ENCODE measurements around the gene NADSYN1. TPM values are rescaled to one million over a fixed set of nuclear protein-coding genes. Genes with fewer than 3 reads are reported as not detected.

Gene NADSYN1
- total and polyA plus RNA-seq, 2 experiments from 2014 or later = 35.6 to 54.9 TPM

GRCh38 chr11:71489311-71490043, 36.5 kb downstream of the NADSYN1 start (continued):
- TF ChIP-seq ZNF462 (CRISPR knock-in tag; IDR thresholded peaks at IDR 0.05) = no peak
- no peak for TF ChIP-seq NANOG (IDR thresholded peaks at IDR 0.05; ENCODE audit: borderline replicate concordance)

- no peaks in the 10 kb centered on the region for H3K9me2 ChIP-seq (ENCODE audit: insufficient read depth)
- no peak overlapping the region for H3K27ac ChIP-seq (ENCODE audit: low read depth)
- H3K9me3 Mint-ChIP-seq = no peaks in the 10 kb centered on the region
- no peaks in the 10 kb centered on the region for H3K27me3 ChIP-seq (ENCODE audit: insufficient read depth)
- H3K27me3 Mint-ChIP-seq (ENCODE audit: insufficient read depth, low read depth, poor library complexity) = peaks cover 10% of the 10 kb centered on the region
- no peak overlapping the region for H3K4me3 ChIP-seq
- H3K36me3 ChIP-seq (ENCODE audit: insufficient read depth) = no peaks in the 10 kb centered on the region
- ATAC-seq = no peak
- no peaks in the 10 kb centered on the region for H3F3A ChIP-seq (replicated peaks; ENCODE audit: low read depth)
- no peak overlapping the region for H2AFZ ChIP-seq
- DNase-seq (ENCODE audit: low spot score) = no peak
- no peak overlapping the region for H3K4me3 Mint-ChIP-seq
- H3K36me3 Mint-ChIP-seq (ENCODE audit: low read depth) = peaks cover 33% of the 10 kb centered on the region
- no peaks in the 10 kb centered on the region for H3K4me1 ChIP-seq (ENCODE audit: insufficient read depth)
- no peaks in the 10 kb centered on the region; the same call in 1 of the 2 replicates for H4K20me1 ChIP-seq (replicated peaks; ENCODE audit: insufficient read depth)
- no peak overlapping the region for H3K4me2 ChIP-seq
- H3K27ac Mint-ChIP-seq = no peak overlapping the region
- peaks cover 2% of the 10 kb centered on the region; the same call in 1 of the 3 replicates for H3K4me1 Mint-ChIP-seq
- no peaks in the 10 kb centered on the region for H3K79me2 ChIP-seq (replicated peaks; ENCODE audit: insufficient read depth)
- TF ChIP-seq, protein P1, sequence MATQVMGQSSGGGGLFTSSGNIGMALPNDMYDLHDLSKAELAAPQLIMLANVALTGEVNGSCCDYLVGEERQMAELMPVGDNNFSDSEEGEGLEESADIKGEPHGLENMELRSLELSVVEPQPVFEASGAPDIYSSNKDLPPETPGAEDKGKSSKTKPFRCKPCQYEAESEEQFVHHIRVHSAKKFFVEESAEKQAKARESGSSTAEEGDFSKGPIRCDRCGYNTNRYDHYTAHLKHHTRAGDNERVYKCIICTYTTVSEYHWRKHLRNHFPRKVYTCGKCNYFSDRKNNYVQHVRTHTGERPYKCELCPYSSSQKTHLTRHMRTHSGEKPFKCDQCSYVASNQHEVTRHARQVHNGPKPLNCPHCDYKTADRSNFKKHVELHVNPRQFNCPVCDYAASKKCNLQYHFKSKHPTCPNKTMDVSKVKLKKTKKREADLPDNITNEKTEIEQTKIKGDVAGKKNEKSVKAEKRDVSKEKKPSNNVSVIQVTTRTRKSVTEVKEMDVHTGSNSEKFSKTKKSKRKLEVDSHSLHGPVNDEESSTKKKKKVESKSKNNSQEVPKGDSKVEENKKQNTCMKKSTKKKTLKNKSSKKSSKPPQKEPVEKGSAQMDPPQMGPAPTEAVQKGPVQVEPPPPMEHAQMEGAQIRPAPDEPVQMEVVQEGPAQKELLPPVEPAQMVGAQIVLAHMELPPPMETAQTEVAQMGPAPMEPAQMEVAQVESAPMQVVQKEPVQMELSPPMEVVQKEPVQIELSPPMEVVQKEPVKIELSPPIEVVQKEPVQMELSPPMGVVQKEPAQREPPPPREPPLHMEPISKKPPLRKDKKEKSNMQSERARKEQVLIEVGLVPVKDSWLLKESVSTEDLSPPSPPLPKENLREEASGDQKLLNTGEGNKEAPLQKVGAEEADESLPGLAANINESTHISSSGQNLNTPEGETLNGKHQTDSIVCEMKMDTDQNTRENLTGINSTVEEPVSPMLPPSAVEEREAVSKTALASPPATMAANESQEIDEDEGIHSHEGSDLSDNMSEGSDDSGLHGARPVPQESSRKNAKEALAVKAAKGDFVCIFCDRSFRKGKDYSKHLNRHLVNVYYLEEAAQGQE (IDR thresholded peaks at IDR 0.05; ENCODE audit: unreplicated experiment) = no peak
- TF ChIP-seq STAT1 (IDR thresholded peaks at IDR 0.05; ENCODE audit: unreplicated experiment) = no peak
- TF ChIP-seq ETS1 (IDR thresholded peaks at IDR 0.05) = no peak
- TF ChIP-seq POLR2AphosphoS5 (IDR thresholded peaks at IDR 0.05; ENCODE audit: low read depth) = no peak
- TF ChIP-seq JUNB (IDR thresholded peaks at IDR 0.05; ENCODE audit: unreplicated experiment) = no peak
- no peak for TF ChIP-seq ZNF331 (CRISPR knock-in tag; IDR thresholded peaks at IDR 0.05; ENCODE audit: low read depth)
- no peak for TF ChIP-seq NANOG (IDR thresholded peaks at IDR 0.05; ENCODE audit: borderline replicate concordance)
- TF ChIP-seq ZNF114 (CRISPR knock-in tag; IDR thresholded peaks at IDR 0.05) = no peak
- no peak for TF ChIP-seq CREB1 (CRISPR knock-in tag; IDR thresholded peaks at IDR 0.05; ENCODE audit: low read depth)
- no peak for TF ChIP-seq EZH2 (IDR thresholded peaks at IDR 0.05; ENCODE audit: low read depth, unreplicated experiment)
- TF ChIP-seq EZH2phosphoT487 (IDR thresholded peaks at IDR 0.05; ENCODE audit: unreplicated experiment) = no peak
Observed at GRCh38 chr11:71490044-71490730, 37.2 kb downstream of the NADSYN1 start.

All from GM23338 (cell line).